Activated CD8-positive, alpha-beta memory T cell treated with anti-CD3 and anti-CD28 coated beads, Interleukin-2, amount 10 ng/mL, durations not matched to agents 7 days and 5 days (primary cell): ENCODE results near the gene LAMC3. TPM values are rescaled to one million over a fixed set of nuclear protein-coding genes. Genes with fewer than 3 reads are reported as not detected.
"Not testable (repeated sequence)": the region's sequence is repeated elsewhere in the genome, so short reads cannot be mapped to it uniquely, and the experiment has no call there.

Experiments
- ATAC-seq: fragments of 150-1000 bp; cut with Tn5 transposase; one replicate; pipeline ENCODE4 v1.10.0; 2021; ENCODE audit warnings: moderate library complexity
- CTCF ChIA-PET: fragments of 350-600 bp; sonication (Branson Sonifier 250); formaldehyde crosslinking; loops from one replicate; lab custom pipeline; 2021; ENCODE audit warnings: antibody characterized with exemption; lab: Charles Lee
- DNase-seq: peaks from one replicate; pipeline ENCODE4 v3.0.0-alpha.2; 2020
- H3K27ac Mint-ChIP-seq: one replicate; pipeline ENCODE4 v1.8.0; 2021; ENCODE audit warnings: mild to moderate bottlenecking, mixed read lengths
- H3K27me3 Mint-ChIP-seq: one replicate; pipeline ENCODE4 v1.8.0; 2021; ENCODE audit warnings: mixed read lengths
- H3K36me3 Mint-ChIP-seq: one replicate; pipeline ENCODE4 v1.8.0; 2021; ENCODE audit warnings: mild to moderate bottlenecking, mixed read lengths
- H3K4me1 Mint-ChIP-seq: one replicate; pipeline ENCODE4 v1.8.0; 2021; ENCODE audit warnings: mixed read lengths
- H3K4me3 Mint-ChIP-seq: one replicate; pipeline ENCODE4 v1.8.0; 2021; ENCODE audit warnings: mild to moderate bottlenecking, moderate library complexity, mixed read lengths
- H3K9me3 Mint-ChIP-seq: one replicate; pipeline ENCODE4 v1.8.0; 2022; ENCODE audit warnings: low read depth, mixed read lengths
- total RNA-seq, 2 experiments: library from RNA; stranded (reverse); gene quantifications; one replicate each; pipeline ENCODE4 v1.2.3, GENCODE V29; 2021

Gene LAMC3
- total RNA-seq, 2 experiments from 2014 or later = 0.06 TPM; not detected in 1

DNA sequence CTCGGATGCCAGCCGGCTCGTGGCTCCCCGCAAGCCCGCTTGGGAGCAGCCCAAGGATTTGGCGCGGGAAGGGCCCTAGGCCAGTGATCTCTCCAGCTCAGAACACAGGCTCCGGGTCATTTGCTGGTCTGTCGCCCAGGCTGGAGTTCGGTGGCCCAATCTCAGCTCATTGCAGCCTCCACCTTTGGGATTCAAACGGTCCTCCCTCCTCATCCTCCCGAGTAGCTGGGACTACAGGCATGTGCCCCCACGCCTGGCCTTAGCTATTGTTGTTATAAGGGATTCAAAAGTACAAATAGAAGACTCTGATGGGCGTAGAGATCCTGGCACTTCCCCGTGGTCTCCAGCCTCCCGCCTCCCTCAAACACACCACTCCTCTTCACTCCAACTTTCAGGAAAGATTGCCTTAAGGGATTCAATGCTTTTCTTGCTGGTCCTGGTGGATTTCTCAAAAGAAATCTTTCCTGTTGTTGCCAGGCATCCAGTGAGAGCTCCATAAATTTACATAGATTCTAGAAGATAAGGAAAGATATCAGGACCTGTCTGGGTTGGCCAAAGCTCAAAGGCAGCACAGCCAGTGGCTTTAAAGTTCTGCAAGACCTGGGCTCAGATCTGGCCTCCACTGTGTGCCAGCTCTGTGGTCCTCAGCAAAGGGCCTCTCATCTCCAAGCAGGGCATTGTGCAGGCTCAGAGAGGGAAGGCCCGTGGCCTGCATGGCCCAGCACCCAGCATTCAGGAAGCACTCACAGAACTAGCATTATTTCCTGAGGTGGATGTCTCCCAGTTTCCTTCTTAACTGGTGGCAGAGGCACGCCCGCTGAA lies 88.4 kb downstream of the LAMC3 start:
- no peak overlapping the region for H3K27ac Mint-ChIP-seq

DNA sequence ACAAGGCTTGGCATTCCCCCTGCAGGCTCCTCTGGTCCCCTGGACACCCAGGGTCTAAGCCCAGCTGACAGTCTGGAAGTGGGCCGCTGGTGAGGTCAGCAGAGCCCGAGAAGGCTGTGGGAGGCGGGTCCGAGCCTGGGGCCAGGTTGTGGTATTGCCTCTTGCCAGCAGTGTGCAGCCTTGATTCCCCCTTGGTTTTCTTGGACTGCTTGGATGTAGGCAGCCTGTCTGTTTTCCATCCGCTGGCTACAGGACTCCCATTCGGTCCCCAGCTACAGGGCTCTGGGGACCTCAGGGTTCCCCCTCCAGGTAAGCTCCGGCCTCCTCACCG lies 88.9 kb downstream of the LAMC3 start:
- H3K27ac Mint-ChIP-seq = no peak overlapping the region

More for the DNA sequence above, 88.4 kb downstream of the LAMC3 start:
- Mint-ChIP-seq H3K4me3 (no peak overlapping the region), H3K4me1 (peaks cover 8% of the 10 kb centered on the region), H3K9me3 (no peaks in the 10 kb centered on the region), H3K27me3 (peaks cover 40% of the 10 kb centered on the region), H3K36me3 (no peaks in the 10 kb centered on the region)
- CTCF ChIA-PET = no interaction called here
- ATAC-seq (no peak), DNase-seq (no peak)

GRCh38 chr9:131098391-131099101 lies 89.6 kb downstream of the LAMC3 start:
- CTCF ChIA-PET = interaction anchor here (0.8 to 1.7 kb wide), 4 partner anchors 9 to 238 kb away, joined by 3 to 7 read pairs (median 4); no protein-coding TSS in a partner anchor

More for the DNA sequence above, 88.9 kb downstream of the LAMC3 start:
- H3K4me3 Mint-ChIP-seq = no peak overlapping the region
- peaks cover 40% of the 10 kb centered on the region for H3K27me3 Mint-ChIP-seq
- ATAC-seq = no peak
- H3K9me3 Mint-ChIP-seq = no peaks in the 10 kb centered on the region
- CTCF ChIA-PET = no interaction called here
- H3K4me1 Mint-ChIP-seq = peaks cover 8% of the 10 kb centered on the region
- DNase-seq = no peak
- no peaks in the 10 kb centered on the region for H3K36me3 Mint-ChIP-seq

GRCh38 chr9:131099102-131099606 lies 90.2 kb downstream of the LAMC3 start:
- H3K9me3 Mint-ChIP-seq = no peaks in the 10 kb centered on the region
- CTCF ChIA-PET = interaction anchor here (0.8 to 1.7 kb wide), 4 partner anchors 9 to 237 kb away, joined by 3 to 7 read pairs (median 4); no protein-coding TSS in a partner anchor
- H3K4me1 Mint-ChIP-seq = peaks cover 8% of the 10 kb centered on the region
- ATAC-seq = no peak
- peaks cover 35% of the 10 kb centered on the region for H3K27me3 Mint-ChIP-seq
- no peak for DNase-seq
- no peak overlapping the region for H3K27ac Mint-ChIP-seq
- H3K36me3 Mint-ChIP-seq = no peaks in the 10 kb centered on the region
- H3K4me3 Mint-ChIP-seq = no peak overlapping the region

More at GRCh38 chr9:131098391-131099101, 89.6 kb downstream of the LAMC3 start:
- H3K27ac Mint-ChIP-seq = no peak overlapping the region
- ATAC-seq = no peak
- H3K4me1 Mint-ChIP-seq = peaks cover 8% of the 10 kb centered on the region
- H3K9me3 Mint-ChIP-seq = no peaks in the 10 kb centered on the region
- H3K27me3 Mint-ChIP-seq = peaks cover 40% of the 10 kb centered on the region
- no peaks in the 10 kb centered on the region for H3K36me3 Mint-ChIP-seq
- H3K4me3 Mint-ChIP-seq = no peak overlapping the region
- DNase-seq = no peak

- not testable (repeated sequence) for ATAC-seq, H3K4me3 Mint-ChIP-seq, DNase-seq, H3K27ac Mint-ChIP-seq, H3K9me3 Mint-ChIP-seq, H3K4me1 Mint-ChIP-seq, H3K36me3 Mint-ChIP-seq
- peaks cover 30% of the 10 kb centered on the region for H3K27me3 Mint-ChIP-seq
- CTCF ChIA-PET = interaction anchor here (1.3 to 1.7 kb wide), 2 partner anchors 10 to 53 kb away, joined by 4 to 7 read pairs; no protein-coding TSS in a partner anchor
These were observed 90.9 kb downstream of the LAMC3 start for GRCh38 chr9:131099845-131100244.

DNA sequence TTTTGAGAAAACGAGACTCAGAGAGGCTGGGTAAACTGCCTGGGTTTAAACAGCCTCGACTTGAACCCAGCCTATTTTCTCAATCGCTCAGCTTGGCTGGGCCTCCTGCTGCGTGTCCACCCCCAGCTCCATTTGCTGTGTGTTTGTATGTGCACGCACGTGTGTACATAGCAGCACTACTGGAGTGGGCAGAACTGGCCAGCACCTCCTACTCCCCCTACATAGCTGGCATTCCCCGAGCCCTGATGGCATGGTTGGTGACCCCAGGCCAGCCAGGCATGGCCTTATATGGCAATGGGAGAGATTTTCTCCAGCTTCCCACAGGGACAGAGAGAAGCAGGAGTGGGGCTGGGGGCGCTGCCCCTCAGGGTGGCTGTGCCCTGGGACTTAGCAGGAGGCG lies 91.5 kb downstream of the LAMC3 start:
- DNase-seq (no peak), ATAC-seq (no peak)
- Mint-ChIP-seq H3K4me1 (peaks cover 8% of the 10 kb centered on the region), H3K9me3 (no peaks in the 10 kb centered on the region), H3K27ac (no peak overlapping the region), H3K27me3 (peaks cover 24% of the 10 kb centered on the region), H3K4me3 (no peak overlapping the region), H3K36me3 (no peaks in the 10 kb centered on the region)
- CTCF ChIA-PET = interaction anchor here (0.8 to 1.4 kb wide), 2 partner anchors 54 to 236 kb away, joined by 3 to 7 read pairs; no protein-coding TSS in a partner anchor

DNA sequence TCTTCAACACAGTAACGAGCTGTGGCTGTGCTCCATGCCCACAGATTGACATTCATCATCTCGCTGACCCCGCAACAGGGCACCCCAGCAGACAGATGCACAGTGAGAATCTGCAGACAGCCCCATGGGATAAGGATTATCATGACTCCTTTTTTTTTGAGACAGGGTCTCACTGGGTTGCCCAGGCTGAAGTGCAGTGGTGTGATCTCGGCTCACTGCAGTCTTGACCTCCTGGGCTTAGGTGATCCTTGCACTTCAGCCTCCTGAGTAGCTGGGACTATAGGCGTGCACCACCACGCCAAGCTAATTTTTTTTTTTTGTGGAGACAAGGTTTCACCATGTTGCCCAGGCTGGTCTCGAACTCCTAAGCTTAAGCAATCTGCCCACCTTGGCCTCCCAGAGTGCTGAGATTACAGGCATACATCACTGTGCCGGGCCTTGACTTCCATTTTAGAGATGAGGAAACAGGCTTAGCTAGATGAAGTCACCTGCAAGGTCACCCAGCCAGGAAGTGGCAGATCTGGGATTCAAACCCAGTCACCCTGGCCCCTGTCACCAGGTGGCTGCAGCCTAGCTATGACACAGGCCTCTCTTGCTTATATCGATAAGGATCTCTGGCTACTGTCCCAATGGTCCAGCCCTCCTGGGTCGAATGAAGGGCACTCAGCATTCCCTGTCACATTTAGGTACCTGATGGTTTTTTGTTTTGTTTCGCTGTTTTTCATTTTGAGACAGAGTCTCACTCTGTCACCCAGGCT lies 92.4 kb downstream of the LAMC3 start:
- Mint-ChIP-seq H3K27ac (no peak overlapping the region), H3K36me3 (no peaks in the 10 kb centered on the region), H3K4me1 (peaks cover 4% of the 10 kb centered on the region), H3K9me3 (no peaks in the 10 kb centered on the region), H3K27me3 (peaks cover 17% of the 10 kb centered on the region), H3K4me3 (no peak overlapping the region)
- ATAC-seq (peak; percentile 27), DNase-seq (no peak)
- CTCF ChIA-PET = interaction anchor here (1.3 to 1.4 kb wide), 2 partner anchors 55 to 235 kb away, joined by 4 to 7 read pairs; no protein-coding TSS in a partner anchor

GRCh38 chr9:131103024-131103423 lies 94.0 kb downstream of the LAMC3 start:
- no peaks in the 10 kb centered on the region for H3K4me1 Mint-ChIP-seq
- no peaks in the 10 kb centered on the region for H3K36me3 Mint-ChIP-seq
- CTCF ChIA-PET = no interaction called here
- DNase-seq (no peak), ATAC-seq (no peak)
- no peak overlapping the region for H3K4me3 Mint-ChIP-seq
- no peak overlapping the region for H3K27ac Mint-ChIP-seq
- H3K9me3 Mint-ChIP-seq = no peaks in the 10 kb centered on the region
- H3K27me3 Mint-ChIP-seq = peaks cover 10% of the 10 kb centered on the region

DNA sequence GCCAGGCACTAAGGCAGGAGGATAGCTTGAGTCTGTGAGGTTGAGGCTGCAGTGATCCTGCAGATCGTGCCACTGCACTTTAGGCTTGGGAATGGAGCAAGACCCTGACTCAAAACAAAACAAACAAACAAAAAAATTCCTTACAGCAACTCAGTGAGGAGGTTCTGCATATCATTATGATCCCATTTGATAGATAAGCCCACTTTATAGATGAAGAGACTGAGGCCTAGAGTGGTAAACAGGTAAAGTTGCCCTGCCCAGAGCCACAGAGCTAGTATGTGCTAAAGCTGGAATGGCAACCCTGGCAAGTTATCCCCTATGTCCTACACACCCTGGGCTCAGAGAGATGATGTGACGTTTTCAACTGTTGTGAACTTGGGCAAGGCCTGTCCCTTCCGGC lies 94.6 kb downstream of the LAMC3 start:
- Mint-ChIP-seq H3K27me3 (peaks cover 8% of the 10 kb centered on the region), H3K4me3 (no peak overlapping the region), H3K36me3 (no peaks in the 10 kb centered on the region), H3K4me1 (no peaks in the 10 kb centered on the region), H3K9me3 (no peaks in the 10 kb centered on the region), H3K27ac (no peak overlapping the region)
- ATAC-seq (no peak), DNase-seq (no peak)
- CTCF ChIA-PET = no interaction called here

GRCh38 chr9:131104016-131104740 lies 95.2 kb downstream of the LAMC3 start:
- H3K27me3 Mint-ChIP-seq = peaks cover 6% of the 10 kb centered on the region
- ATAC-seq (no peak), DNase-seq (no peak)
- H3K27ac Mint-ChIP-seq = no peak overlapping the region
- H3K9me3 Mint-ChIP-seq = no peaks in the 10 kb centered on the region
- no peaks in the 10 kb centered on the region for H3K4me1 Mint-ChIP-seq
- CTCF ChIA-PET = interaction anchor here (1.0 kb wide), 1 partner anchor 232 kb away, joined by 3 read pairs; no protein-coding TSS in a partner anchor
- no peak overlapping the region for H3K4me3 Mint-ChIP-seq
- no peaks in the 10 kb centered on the region for H3K36me3 Mint-ChIP-seq

- no peak overlapping the region for H3K4me3 Mint-ChIP-seq
- H3K27me3 Mint-ChIP-seq = peaks cover 6% of the 10 kb centered on the region
- CTCF ChIA-PET = interaction anchor here (1.1 kb wide), 1 partner anchor 230 kb away, joined by 3 read pairs; no protein-coding TSS in a partner anchor
- no peak overlapping the region for H3K27ac Mint-ChIP-seq
- no peaks in the 10 kb centered on the region for H3K4me1 Mint-ChIP-seq
- no peak for ATAC-seq
- H3K9me3 Mint-ChIP-seq = no peaks in the 10 kb centered on the region
- no peak for DNase-seq
- H3K36me3 Mint-ChIP-seq = no peaks in the 10 kb centered on the region
These were observed 97.0 kb downstream of the LAMC3 start for GRCh38 chr9:131105952-131106351.

- CTCF ChIA-PET = interaction anchor here (1.5 kb wide), 1 partner anchor 9 kb away, joined by 4 read pairs; no protein-coding TSS in a partner anchor
- DNase-seq (no peak), ATAC-seq (no peak)
- no peak overlapping the region for H3K27ac Mint-ChIP-seq
- H3K36me3 Mint-ChIP-seq = no peaks in the 10 kb centered on the region
- H3K9me3 Mint-ChIP-seq = no peaks in the 10 kb centered on the region
- peaks cover 6% of the 10 kb centered on the region for H3K27me3 Mint-ChIP-seq
- H3K4me3 Mint-ChIP-seq = no peak overlapping the region
- no peaks in the 10 kb centered on the region for H3K4me1 Mint-ChIP-seq
These were observed 98.8 kb downstream of the LAMC3 start for GRCh38 chr9:131107760-131108159.
